HFFc6 (cell line): ENCODE data around the gene HMGXB4. TPM values are rescaled to one million over a fixed set of nuclear protein-coding genes. Genes with fewer than 3 reads are reported as not detected.

ENCODE experiments used
- DNase-seq: peaks from one replicate; pipeline ENCODE4 v3.0.0-alpha.2; 2018
- H3K27ac Mint-ChIP-seq: 2 replicates; pipeline ENCODE4 v1.8.0; 2020; ENCODE audit warnings: mild to moderate bottlenecking, mixed read lengths
- H3K27me3 Mint-ChIP-seq: 2 replicates; pipeline ENCODE4 v1.8.0; 2021; ENCODE audit warnings: mild to moderate bottlenecking, moderate library complexity, mixed read lengths; ENCODE audit not compliant: insufficient read depth
- H3K36me3 Mint-ChIP-seq: 2 replicates; pipeline ENCODE4 v1.8.0; 2021; ENCODE audit warnings: low read depth, mixed read lengths
- H3K4me1 Mint-ChIP-seq: 2 replicates; pipeline ENCODE4 v1.8.0; 2020; ENCODE audit warnings: low read depth, mixed read lengths
- H3K4me3 Mint-ChIP-seq: 2 replicates; pipeline ENCODE4 v1.8.0; 2020; ENCODE audit warnings: mild to moderate bottlenecking, moderate library complexity, mixed read lengths
- H3K9me3 Mint-ChIP-seq: 2 replicates; pipeline ENCODE4 v1.8.0; 2020; ENCODE audit warnings: mild to moderate bottlenecking, mixed read lengths
- CTCF ChIP-seq: fragments of 200-600 bp; sonication (generic); IDR thresholded peaks from 2 replicates; pipeline ENCODE4 v1.5.0; 2021; ENCODE audit warnings: antibody characterized with exemption, mild to moderate bottlenecking
- total RNA-seq, 6 experiments: library from RNA; stranded (reverse); fragmentation: NEBNext Ultra II Directional; extraction: Animal tissue kit (Norgen Biotek cat#: 25700); gene quantifications; 2 replicates in 1 of 6; 3 replicates in 5 of 6; pipeline ENCODE4 v1.2.3, GENCODE V29; 2021

Gene HMGXB4
- total RNA-seq, 6 experiments from 2014 or later = 20.2 to 26.0 (median 24.4) TPM

GRCh38 chr22:35337932-35338331, 80.6 kb downstream of the HMGXB4 start:
- Mint-ChIP-seq H3K4me3 (no peak overlapping the region), H3K4me1 (peaks cover 9% of the 10 kb centered on the region), H3K27me3 (peaks cover 5% of the 10 kb centered on the region), H3K27ac (no peak overlapping the region), H3K36me3 (peaks cover 18% of the 10 kb centered on the region), H3K9me3 (no peaks in the 10 kb centered on the region)
- TF ChIP-seq CTCF = peak; percentile 11; the same call in 1 of the 2 replicates
- DNase-seq = no peak

GRCh38 chr22:35341090-35341874, 84.0 kb downstream of the HMGXB4 start:
- Mint-ChIP-seq H3K27ac (no peak overlapping the region), H3K4me1 (no peaks in the 10 kb centered on the region; the same call in 1 of the 2 replicates), H3K36me3 (peaks cover 12% of the 10 kb centered on the region), H3K9me3 (no peaks in the 10 kb centered on the region), H3K27me3 (peaks cover 2% of the 10 kb centered on the region), H3K4me3 (no peak overlapping the region)
- no peak for DNase-seq
- TF ChIP-seq CTCF = no peak

- no peaks in the 10 kb centered on the region for H3K9me3 Mint-ChIP-seq
- DNase-seq = no peak
- H3K4me1 Mint-ChIP-seq = no peaks in the 10 kb centered on the region
- H3K27me3 Mint-ChIP-seq = peaks cover 2% of the 10 kb centered on the region
- no peak for TF ChIP-seq CTCF
- H3K27ac Mint-ChIP-seq = no peak overlapping the region
- H3K36me3 Mint-ChIP-seq = peaks cover 12% of the 10 kb centered on the region
- H3K4me3 Mint-ChIP-seq = no peak overlapping the region
Observed at GRCh38 chr22:35342390-35342789, 85.1 kb downstream of the HMGXB4 start.

- Mint-ChIP-seq H3K4me1 (no peaks in the 10 kb centered on the region), H3K36me3 (peaks cover 12% of the 10 kb centered on the region), H3K4me3 (no peak overlapping the region), H3K9me3 (no peaks in the 10 kb centered on the region), H3K27me3 (peaks cover 2% of the 10 kb centered on the region), H3K27ac (no peak overlapping the region)
- DNase-seq = no peak
- TF ChIP-seq CTCF = no peak
Observed at GRCh38 chr22:35343664-35344550, 86.6 kb downstream of the HMGXB4 start.

- Mint-ChIP-seq H3K4me3 (no peak overlapping the region), H3K27me3 (peaks cover 1% of the 10 kb centered on the region), H3K36me3 (peaks cover 8% of the 10 kb centered on the region), H3K9me3 (no peaks in the 10 kb centered on the region), H3K27ac (no peak overlapping the region), H3K4me1 (peaks cover 5% of the 10 kb centered on the region; the same call in 1 of the 2 replicates)
- TF ChIP-seq CTCF = no peak
- DNase-seq = no peak
Observed at GRCh38 chr22:35344956-35345690, 87.8 kb downstream of the HMGXB4 start.
